IMR-90 (cell line): ENCODE results near the gene VPS52.

ENCODE experiments used
- BHLHE40 ChIP-seq: fragments of 150-350 bp; IDR thresholded peaks from 2 replicates; pipeline ENCODE4 v1.6.1; 2016; ENCODE audit warnings: mild to moderate bottlenecking, low read depth, low read length
- CEBPB ChIP-seq: IDR thresholded peaks from 2 replicates; pipeline ENCODE4 v1.6.1; 2012; ENCODE audit warnings: low read depth, low read length, improper control_type of control experiment
- CHD1 ChIP-seq: IDR thresholded peaks from 2 replicates; pipeline ENCODE4 v1.6.1; 2012; ENCODE audit warnings: low read depth, low read length, improper control_type of control experiment
- CTCF ChIP-seq: conservative IDR thresholded peaks from 2 replicates; pipeline ENCODE4 v1.5.1; 2012; ENCODE audit warnings: mild to moderate bottlenecking, low read depth, low read length, improper control_type of control experiment
- ELK1 ChIP-seq: fragments of 150-350 bp; IDR thresholded peaks from 2 replicates; pipeline ENCODE4 v1.6.1; 2016; ENCODE audit warnings: low read depth, mild to moderate bottlenecking, low read length, moderate library complexity, borderline replicate concordance
- FOS ChIP-seq: fragments of 150-350 bp; IDR thresholded peaks from 2 replicates; pipeline ENCODE4 v1.6.1; 2016; ENCODE audit warnings: low read depth, low read length
- MXI1 ChIP-seq: IDR thresholded peaks from 2 replicates; pipeline ENCODE4 v1.6.1; 2012; ENCODE audit warnings: low read depth, mild to moderate bottlenecking, low read length, moderate library complexity, borderline replicate concordance
- NFE2L2 ChIP-seq: fragments of 150-350 bp; IDR thresholded peaks from 2 replicates; pipeline ENCODE4 v1.6.1; 2016; ENCODE audit warnings: low read depth, mild to moderate bottlenecking, low read length
- POLR2A ChIP-seq: IDR thresholded peaks from 2 replicates; pipeline ENCODE4 v1.6.1; 2012; ENCODE audit warnings: mild to moderate bottlenecking, low read depth, low read length
- RAD21 ChIP-seq: IDR thresholded peaks from 2 replicates; pipeline ENCODE4 v1.6.1; 2012; ENCODE audit warnings: low read length, improper control_type of control experiment
- RCOR1 ChIP-seq: IDR thresholded peaks from 2 replicates; pipeline ENCODE4 v1.6.1; 2012; ENCODE audit warnings: mild to moderate bottlenecking, low read length, improper control_type of control experiment; ENCODE audit not compliant: insufficient replicate concordance
- RFX5 ChIP-seq: IDR thresholded peaks from 2 replicates; pipeline ENCODE4 v1.8.0; 2012; ENCODE audit warnings: low read depth, mild to moderate bottlenecking, low read length, moderate library complexity
- TF ChIP-seq, protein P1 (sequence below): fragments of 150-350 bp; IDR thresholded peaks from 2 replicates; pipeline ENCODE4 v1.6.1; 2017; ENCODE audit warnings: mild to moderate bottlenecking, antibody characterized with exemption, low read length, low read depth

- TF ChIP-seq CTCF (no peak), POLR2A (no peak), RFX5 (no peak), BHLHE40 (no peak), CHD1 (no peak), ELK1 (no peak), CEBPB (no peak), FOS (no peak), RCOR1 (no peak), RAD21 (no peak), NFE2L2 (no peak), MXI1 (no peak)
- TF ChIP-seq, protein P1, sequence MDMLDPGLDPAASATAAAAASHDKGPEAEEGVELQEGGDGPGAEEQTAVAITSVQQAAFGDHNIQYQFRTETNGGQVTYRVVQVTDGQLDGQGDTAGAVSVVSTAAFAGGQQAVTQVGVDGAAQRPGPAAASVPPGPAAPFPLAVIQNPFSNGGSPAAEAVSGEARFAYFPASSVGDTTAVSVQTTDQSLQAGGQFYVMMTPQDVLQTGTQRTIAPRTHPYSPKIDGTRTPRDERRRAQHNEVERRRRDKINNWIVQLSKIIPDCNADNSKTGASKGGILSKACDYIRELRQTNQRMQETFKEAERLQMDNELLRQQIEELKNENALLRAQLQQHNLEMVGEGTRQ, result no peak
Measured at GRCh38 chr6:33305052-33305451, 33.4 kb upstream of the VPS52 start.
